GM18909 (cell line): Measurements from ENCODE around the gene NAA15.
"Not testable (repeated sequence)": the region's sequence is repeated elsewhere in the genome, so short reads cannot be mapped to it uniquely, and the experiment has no call there.

Experiments used
- ATAC-seq: cut with Tn5 transposase; IDR thresholded peaks from one replicate; pipeline ENCODE4 v1.9.1; 2021; ENCODE audit warnings: mild to moderate bottlenecking; ENCODE audit not compliant: unreplicated experiment, poor library complexity

NAA15 gene

DNA sequence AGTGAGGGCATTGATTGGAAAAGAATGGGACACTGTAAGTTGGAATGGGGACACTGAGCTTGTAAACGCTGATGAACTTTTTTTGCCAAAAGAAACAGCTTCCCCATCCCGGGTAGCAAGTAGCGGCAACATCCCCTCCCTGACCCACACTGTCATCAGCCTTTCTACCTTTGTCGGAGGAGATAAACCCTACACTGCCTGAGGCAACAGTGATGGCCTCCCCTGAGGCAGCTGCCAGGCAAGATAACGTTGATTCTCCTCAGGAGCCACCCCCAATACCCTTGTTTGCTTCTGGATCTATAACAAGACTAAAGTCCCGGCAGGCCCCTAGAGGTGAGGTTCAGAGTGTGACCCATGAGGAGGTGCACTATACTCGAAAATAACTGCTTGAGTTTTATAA is 142.4 kb downstream of the NAA15 start:
- no peak for ATAC-seq

DNA sequence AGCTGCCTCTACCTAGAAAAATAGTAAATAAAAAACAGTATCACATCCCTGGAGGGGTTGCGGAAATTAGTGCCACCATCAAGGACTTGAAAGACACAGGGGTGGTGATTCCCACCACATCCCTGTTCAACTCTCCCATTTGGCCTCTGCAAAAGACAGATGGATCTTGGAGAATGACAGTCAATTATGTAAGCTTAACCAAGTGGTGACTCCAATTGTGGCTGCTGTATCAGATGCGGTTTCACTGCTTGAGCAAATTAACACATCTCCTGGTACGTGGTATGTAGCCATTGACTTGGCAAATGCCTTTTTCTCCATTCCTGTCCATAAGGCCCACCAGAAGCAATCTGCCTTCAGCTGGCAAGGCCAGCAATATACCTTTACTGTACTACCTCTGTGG is 143.6 kb downstream of the NAA15 start:
- ATAC-seq = not testable (repeated sequence)

DNA sequence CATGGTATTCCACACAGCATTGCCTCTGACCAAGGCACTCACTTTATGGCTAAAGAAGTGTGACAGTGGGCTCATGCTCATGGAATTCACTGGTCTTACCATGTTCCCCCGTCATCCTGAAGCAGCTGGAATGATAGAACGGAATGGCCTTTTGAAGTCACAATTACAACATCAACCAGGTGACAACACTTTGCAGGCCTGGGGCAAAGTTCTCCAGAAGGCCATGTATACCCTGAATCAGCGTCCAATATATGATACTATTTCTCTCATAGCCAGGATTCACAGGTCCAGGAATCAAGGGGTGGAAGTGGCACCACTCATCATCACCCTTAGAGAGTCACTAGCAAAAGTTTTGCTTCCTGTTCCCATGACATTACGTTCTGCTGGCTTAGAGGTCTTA is 145.8 kb downstream of the NAA15 start:
- not testable (repeated sequence) for ATAC-seq

DNA sequence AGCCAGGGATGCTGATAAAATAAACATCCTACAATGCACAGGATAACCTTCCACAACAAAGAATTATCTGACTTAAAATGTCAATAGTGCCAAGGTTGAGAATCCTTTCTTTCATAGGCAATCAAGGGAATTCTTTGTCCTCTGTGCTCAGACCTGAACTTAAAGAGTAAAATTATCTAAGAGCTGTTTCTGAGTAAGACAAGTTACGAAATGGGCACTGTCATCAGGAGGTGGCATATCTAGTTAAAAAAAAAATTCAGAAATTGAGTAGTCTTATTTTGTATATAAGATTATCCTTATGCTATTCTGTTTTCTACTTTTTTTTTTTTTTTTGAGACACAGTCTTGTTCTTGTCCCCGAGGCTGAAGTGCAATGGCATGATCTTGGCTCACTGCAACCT is 149.3 kb downstream of the NAA15 start:
- ATAC-seq = no peak

DNA sequence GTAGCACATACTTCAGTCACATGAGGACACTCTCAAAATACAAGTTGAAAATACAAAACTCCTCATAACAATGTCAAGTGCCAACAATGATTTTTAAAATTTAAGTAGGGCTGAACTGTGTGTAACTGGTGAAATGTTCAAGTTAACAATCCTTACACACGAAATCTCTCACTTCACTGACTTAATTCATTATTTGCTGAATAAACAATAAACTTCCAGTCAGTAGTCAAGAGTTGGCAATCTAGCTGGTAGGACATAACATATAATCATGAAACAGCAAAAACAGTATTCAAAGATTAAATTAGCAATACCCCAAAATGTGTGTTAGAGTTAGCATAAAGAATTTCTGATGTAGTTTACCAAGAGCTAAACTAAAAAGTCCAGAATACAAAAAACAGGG is 150.7 kb downstream of the NAA15 start:
- no peak for ATAC-seq

DNA sequence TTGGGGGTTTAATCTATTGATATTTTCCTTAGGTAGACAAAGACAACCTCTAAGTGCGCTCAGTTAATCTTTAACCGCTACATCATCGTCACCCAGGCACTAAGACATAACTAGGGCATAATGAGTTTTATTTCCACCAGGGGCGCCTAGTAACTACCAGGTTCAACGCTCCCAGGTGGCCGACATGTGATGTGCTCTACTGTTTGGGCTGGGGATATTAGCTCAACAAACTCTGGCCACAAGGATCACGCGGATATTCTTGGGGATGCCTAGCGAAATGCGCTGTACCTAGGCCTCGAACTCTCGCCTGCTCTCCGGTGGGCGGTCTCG is 151.7 kb downstream of the NAA15 start:
- peak; percentile 60 for ATAC-seq

DNA sequence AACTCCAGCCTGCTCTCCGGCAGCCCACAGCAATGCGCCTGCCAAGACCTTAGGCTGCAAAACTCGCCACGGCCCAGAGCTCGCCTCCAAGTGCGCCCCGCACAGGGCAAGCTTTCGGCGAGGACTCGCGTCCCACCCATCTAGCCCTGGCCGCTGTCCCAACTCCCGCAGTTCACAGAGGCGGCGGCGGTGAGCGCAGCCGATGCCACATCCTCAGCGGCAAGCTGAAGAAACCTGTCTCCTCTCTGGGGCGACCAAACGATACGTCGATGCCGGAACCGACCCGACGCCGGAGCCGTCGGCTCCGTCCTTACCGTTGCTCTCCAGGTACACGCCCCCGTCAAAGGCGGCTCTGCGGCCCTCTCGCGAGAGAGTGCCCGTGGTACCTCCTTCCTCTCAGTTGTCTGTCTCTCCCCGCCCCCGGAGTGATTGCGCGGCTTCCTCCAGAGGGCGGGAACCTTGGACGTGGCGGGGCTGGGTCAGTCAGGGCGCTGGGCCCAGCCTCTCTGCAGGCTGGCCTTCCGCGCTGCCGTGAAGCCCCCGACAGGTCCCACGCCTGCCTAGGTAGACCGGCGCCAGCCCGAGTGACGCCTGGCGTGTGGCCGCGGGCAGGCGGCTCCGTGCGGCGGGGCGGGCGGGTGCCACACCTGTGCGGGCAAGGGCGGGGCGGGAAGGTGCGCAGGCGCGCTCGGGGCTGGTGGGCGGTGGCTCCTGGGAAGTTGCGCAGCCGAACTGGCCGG is 152.2 kb downstream of the NAA15 start:
- ATAC-seq = peak; percentile 91

DNA sequence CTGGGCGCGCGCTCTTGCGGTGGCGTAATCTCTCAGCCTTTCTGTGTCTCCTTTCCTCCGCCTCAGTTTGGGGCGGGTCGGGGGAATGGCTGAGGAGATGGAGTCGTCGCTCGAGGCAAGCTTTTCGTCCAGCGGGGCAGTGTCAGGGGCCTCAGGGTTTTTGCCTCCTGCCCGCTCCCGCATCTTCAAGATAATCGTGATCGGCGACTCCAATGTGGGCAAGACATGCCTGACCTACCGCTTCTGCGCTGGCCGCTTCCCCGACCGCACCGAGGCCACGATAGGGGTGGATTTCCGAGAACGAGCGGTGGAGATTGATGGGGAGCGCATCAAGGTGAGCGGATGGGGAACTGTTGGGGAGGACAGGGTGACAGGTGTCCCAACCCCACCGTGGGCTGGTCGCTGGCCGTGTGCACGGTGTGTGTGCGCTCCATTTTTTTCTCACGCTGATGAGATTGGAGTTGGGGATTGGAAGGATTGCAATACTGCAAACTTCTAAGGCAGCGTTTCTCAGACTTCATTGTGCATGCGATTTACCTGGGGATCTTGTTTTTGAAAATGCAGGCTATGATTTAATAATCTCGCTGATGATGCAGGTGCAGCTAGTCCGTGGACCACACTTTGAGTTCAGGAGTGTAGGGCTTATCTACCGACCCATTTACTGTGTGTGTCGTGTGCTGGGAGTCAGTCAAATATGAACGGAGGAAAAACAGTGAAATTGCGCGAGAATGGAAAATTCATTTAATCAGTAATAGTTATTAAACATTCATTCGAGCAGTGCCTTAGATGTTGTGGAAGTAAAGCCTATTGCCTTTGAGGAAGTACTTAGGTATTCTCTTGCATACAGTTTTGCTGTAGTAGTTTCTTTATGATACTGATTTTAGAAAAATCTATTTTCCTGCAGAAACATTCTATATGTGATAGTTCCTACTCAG is 153.1 kb downstream of the NAA15 start, which contains the start of gene RAB33B:
RAB33B (plus strand) TSS at position 11 of the 935 bp plus-strand sequence; CDS start at position 86, 75 bp downstream.
- peak; percentile 6 for ATAC-seq

DNA sequence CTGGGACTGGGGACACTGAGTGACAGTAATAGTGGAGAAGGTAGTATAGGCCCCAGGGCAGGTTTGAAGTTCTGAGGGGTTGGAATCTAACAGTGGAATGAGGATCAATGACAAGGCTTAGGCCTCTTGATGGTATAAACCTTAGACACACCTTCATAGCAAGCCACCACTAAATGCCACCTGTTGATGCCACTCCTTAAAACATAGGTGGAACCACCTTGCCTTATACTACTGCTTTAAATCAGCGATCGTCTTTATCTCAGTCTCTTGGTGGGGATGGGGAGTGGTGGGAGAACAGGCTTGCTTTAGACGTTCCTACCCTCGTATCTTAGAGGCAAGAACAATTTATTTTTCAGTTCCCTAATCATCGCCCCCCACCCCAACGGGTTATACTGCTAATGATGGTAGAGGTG is 153.8 kb downstream of the NAA15 start:
- ATAC-seq = no peak

DNA sequence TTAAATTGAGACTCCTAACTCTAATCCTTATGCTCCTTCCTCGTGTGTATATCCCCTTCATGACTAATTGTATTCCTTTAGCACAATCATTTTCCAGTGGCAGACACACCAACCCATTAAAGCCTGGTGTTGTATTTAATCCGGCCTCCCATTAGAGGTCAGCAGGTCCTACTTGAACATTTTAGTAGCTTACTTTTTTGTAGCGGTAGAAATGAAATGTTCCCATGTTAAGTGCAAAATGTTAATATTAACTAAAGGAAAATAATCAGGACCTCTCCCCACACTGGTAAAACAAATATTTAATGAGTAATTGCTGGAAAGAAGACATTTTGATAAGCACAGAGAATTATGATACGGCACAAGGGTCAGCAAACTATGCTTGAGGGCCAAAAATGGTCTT is 156.0 kb downstream of the NAA15 start:
- no peak for ATAC-seq

DNA sequence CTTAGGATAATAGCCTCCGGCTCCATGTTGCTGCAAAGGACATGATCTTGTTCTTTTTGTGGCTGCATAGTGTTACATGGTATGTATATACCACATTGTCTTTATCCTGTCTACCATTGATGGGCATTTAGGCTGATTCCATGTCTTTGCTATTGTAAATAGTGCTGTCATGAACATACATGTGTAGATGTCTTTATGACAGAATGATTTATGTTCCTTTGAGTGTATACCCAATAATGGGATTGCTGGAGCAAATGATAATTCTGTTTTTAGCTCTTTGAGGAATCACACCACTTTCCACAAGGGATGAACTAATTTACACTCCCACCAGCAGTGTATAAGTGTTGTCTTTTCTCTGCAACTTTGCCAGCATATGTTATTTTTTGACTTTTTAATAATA is 157.2 kb downstream of the NAA15 start:
- no peak for ATAC-seq

DNA sequence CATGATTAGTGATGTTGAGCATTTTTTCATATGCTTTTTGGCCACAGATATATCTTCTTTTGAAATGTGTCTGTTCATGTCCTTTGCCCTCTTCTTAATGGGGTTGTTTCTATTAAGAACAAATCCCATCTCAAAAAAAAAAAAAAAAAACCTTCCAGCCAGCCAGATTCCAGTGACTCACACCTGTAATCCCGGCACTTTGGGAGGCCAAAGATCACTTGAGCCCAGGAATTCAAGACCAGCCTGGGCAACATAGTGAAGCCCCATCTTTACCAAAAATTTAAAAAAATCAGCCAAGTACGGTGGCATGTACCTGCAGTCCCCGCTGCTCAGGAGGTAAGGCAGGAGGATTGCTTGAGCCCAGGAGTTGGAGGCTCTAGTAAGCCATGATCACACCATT is 157.7 kb downstream of the NAA15 start:
- ATAC-seq = no peak

DNA sequence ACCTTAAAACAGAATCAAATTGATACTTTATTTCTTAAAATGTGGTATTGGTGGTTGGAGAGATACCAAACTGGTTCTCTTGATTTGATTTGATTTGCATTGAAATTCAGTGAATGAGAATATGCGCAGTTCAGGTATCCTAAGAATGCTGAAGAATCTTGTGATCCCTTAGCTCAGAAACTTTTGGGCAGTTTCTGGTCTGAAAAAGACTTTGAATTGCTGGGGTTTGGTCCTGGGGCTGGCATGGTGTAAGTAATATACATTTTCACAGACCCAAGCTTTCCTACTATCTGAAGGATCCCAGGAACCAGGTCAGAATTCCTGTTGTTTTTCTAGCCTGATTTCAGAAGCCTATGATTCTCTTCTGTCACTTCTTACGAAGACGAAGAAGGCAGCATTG is 159.3 kb downstream of the NAA15 start:
- ATAC-seq = no peak

DNA sequence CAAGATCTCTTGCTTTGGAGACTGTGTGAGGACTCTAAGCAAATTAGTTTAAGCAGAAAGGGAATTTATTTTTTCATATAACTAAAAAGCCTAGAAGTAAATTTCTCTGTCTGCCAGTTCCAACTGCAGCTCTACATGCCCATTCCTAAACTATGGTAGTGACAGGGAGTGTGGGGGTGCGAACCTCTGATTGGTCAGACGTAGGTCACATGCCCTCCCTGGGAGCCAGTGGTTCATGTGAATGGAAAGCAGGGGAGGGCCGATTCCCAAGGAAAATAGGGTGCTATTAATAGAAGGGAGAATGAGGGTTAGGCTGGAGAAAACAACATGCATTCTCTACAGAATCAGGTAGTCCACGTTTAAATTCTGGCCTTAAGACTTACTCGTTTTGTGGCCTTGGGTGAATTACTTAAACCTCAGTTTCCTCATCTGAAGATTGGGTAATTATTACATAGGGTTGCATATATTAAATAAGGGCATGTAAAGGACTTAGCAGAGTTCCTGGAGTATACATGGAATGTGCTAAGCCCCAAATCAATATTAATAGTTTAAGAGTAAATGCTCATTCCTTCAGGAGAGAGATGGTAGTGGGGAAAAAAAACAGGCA is 159.8 kb downstream of the NAA15 start:
- ATAC-seq = no peak

DNA sequence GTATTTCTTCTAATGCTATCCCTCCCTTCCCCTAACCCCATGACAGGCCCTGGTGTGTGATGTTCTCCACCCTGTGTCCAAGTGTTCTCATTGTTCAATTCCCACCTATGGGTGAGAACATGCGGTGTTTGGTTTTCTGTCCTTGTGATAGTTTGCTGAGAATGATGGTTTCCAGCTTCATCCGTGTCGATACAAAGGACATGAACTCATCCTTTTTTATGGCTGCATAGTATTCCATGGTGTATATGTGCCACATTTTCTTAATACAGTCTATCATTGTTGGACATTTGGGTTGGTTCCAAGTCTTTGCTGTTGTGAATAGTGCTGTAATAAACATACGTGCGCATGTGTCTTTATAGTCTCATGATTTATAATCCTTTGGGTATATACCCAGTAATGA is 163.2 kb downstream of the NAA15 start:
- ATAC-seq = not testable (repeated sequence)

DNA sequence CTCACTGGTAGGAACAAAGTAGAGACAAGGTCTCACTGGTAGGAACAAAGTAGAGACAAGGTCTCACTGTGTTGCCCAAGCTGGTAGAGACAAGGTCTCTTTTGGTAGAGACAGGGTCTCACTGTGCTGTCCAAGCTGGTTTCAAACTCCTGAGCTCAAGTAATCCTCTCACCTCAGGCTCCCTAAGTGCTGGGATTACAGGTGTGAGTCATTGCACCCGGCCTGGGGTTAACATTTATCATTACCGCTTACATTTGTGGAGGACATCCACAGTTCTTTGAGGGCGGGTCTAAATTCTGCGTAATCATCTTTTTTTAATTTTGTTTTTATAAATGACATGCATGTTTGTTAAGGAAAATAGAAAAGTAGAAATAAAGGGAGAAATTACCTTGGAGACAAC is 164.6 kb downstream of the NAA15 start:
- ATAC-seq = no peak

DNA sequence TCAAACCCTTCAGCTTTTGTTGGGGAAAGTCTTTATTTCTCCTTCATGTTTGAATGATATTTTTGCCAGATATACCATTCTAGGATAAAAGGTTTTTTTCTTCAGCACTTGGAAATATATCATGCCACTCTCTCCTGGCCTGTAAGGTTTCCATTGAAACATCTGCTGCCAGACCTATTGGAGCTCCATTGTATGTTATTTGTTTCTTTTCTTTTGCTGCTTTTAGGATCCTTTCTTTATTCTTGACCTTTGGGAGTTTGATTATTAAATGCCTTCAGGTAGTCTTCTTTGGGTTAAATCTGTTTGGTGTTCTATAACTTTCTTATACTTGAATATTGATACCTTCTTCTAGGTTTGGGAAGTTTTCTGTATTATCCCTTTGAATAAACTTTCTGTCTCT is 167.5 kb downstream of the NAA15 start:
- ATAC-seq = not testable (repeated sequence)

DNA sequence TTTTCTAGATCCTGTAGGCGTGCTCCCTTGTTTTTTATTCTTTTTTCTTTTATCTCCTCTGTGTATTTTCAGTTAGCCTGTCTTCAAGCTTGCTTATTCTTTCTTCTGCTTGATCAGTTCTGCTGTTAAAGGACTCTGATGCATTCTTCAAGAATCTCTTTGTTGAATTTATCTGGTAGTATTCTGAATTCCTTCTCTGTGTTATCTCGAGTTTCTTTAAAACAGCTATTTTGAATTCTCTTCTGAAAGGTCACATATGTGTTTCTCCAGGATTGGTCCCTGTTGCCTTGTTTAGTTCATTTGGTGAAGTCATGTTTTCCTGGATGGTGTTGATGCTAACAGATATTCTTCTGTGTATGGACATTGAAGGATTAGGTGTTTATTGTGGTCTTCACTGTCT is 167.9 kb downstream of the NAA15 start:
- no peak for ATAC-seq
